IMR-90 (cell line): ENCODE results near the gene NTRK3.

Source experiments
- CHD1 ChIP-seq: IDR thresholded peaks from 2 replicates; pipeline ENCODE4 v1.6.1; 2012; ENCODE audit warnings: low read depth, low read length, improper control_type of control experiment
- FOS ChIP-seq: fragments of 150-350 bp; IDR thresholded peaks from 2 replicates; pipeline ENCODE4 v1.6.1; 2016; ENCODE audit warnings: low read depth, low read length
- MAFK ChIP-seq: IDR thresholded peaks from 2 replicates; pipeline ENCODE4 v1.6.1; 2012; ENCODE audit warnings: low read depth, low read length, improper control_type of control experiment
- MXI1 ChIP-seq: IDR thresholded peaks from 2 replicates; pipeline ENCODE4 v1.6.1; 2012; ENCODE audit warnings: low read depth, mild to moderate bottlenecking, low read length, moderate library complexity, borderline replicate concordance
- POLR2A ChIP-seq: IDR thresholded peaks from 2 replicates; pipeline ENCODE4 v1.6.1; 2012; ENCODE audit warnings: mild to moderate bottlenecking, low read depth, low read length
- RAD21 ChIP-seq: IDR thresholded peaks from 2 replicates; pipeline ENCODE4 v1.6.1; 2012; ENCODE audit warnings: low read length, improper control_type of control experiment
- RCOR1 ChIP-seq: IDR thresholded peaks from 2 replicates; pipeline ENCODE4 v1.6.1; 2012; ENCODE audit warnings: mild to moderate bottlenecking, low read length, improper control_type of control experiment; ENCODE audit not compliant: insufficient replicate concordance
- TF ChIP-seq, protein P1 (sequence below): conservative IDR thresholded peaks from 2 replicates; pipeline ENCODE4 v1.5.1; 2012; ENCODE audit warnings: mild to moderate bottlenecking, low read depth, low read length, improper control_type of control experiment
- TF ChIP-seq, protein P2 (sequence below): fragments of 150-350 bp; IDR thresholded peaks from 2 replicates; pipeline ENCODE4 v1.6.1; 2017; ENCODE audit warnings: mild to moderate bottlenecking, antibody characterized with exemption, low read length, low read depth
- TF ChIP-seq, protein P3 (sequence below): fragments of 150-350 bp; IDR thresholded peaks from 2 replicates; pipeline ENCODE4 v1.6.1; 2016; ENCODE audit warnings: low read depth, mild to moderate bottlenecking, low read length, moderate library complexity, borderline replicate concordance

DNA sequence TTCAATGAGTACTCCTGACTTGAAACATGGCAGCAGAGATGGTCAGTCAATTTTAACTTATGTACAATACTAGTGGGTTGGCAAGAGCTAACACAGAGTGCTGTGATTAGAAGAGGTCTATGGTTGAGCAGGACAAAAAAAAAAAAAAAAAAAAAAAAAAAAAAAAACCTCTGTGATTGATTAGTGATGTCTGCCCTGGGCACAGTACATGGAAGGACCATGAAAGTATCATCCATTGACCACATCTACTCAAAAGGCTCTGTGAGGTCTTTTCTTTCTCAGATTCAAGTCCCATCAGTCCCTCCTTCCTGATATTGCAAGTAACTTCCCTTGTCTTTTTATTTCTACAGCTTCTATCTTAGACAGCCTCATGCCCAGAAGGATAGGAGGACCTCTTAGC lies 59.6 kb downstream of the NTRK3 start:
- TF ChIP-seq POLR2A (no peak), MAFK (no peak), RCOR1 (no peak), RAD21 (no peak), FOS (no peak), MXI1 (no peak), CHD1 (no peak)
- TF ChIP-seq, protein P1, sequence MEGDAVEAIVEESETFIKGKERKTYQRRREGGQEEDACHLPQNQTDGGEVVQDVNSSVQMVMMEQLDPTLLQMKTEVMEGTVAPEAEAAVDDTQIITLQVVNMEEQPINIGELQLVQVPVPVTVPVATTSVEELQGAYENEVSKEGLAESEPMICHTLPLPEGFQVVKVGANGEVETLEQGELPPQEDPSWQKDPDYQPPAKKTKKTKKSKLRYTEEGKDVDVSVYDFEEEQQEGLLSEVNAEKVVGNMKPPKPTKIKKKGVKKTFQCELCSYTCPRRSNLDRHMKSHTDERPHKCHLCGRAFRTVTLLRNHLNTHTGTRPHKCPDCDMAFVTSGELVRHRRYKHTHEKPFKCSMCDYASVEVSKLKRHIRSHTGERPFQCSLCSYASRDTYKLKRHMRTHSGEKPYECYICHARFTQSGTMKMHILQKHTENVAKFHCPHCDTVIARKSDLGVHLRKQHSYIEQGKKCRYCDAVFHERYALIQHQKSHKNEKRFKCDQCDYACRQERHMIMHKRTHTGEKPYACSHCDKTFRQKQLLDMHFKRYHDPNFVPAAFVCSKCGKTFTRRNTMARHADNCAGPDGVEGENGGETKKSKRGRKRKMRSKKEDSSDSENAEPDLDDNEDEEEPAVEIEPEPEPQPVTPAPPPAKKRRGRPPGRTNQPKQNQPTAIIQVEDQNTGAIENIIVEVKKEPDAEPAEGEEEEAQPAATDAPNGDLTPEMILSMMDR = no peak
- TF ChIP-seq, protein P2, sequence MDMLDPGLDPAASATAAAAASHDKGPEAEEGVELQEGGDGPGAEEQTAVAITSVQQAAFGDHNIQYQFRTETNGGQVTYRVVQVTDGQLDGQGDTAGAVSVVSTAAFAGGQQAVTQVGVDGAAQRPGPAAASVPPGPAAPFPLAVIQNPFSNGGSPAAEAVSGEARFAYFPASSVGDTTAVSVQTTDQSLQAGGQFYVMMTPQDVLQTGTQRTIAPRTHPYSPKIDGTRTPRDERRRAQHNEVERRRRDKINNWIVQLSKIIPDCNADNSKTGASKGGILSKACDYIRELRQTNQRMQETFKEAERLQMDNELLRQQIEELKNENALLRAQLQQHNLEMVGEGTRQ = no peak
- TF ChIP-seq, protein P3, sequence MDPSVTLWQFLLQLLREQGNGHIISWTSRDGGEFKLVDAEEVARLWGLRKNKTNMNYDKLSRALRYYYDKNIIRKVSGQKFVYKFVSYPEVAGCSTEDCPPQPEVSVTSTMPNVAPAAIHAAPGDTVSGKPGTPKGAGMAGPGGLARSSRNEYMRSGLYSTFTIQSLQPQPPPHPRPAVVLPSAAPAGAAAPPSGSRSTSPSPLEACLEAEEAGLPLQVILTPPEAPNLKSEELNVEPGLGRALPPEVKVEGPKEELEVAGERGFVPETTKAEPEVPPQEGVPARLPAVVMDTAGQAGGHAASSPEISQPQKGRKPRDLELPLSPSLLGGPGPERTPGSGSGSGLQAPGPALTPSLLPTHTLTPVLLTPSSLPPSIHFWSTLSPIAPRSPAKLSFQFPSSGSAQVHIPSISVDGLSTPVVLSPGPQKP = no peak
